ENCODE data around the gene OR7A5.

- no peak for TF ChIP-seq JUND (IDR thresholded peaks at IDR 0.05; ENCODE audit: low read length)
- TF ChIP-seq, protein P1, sequence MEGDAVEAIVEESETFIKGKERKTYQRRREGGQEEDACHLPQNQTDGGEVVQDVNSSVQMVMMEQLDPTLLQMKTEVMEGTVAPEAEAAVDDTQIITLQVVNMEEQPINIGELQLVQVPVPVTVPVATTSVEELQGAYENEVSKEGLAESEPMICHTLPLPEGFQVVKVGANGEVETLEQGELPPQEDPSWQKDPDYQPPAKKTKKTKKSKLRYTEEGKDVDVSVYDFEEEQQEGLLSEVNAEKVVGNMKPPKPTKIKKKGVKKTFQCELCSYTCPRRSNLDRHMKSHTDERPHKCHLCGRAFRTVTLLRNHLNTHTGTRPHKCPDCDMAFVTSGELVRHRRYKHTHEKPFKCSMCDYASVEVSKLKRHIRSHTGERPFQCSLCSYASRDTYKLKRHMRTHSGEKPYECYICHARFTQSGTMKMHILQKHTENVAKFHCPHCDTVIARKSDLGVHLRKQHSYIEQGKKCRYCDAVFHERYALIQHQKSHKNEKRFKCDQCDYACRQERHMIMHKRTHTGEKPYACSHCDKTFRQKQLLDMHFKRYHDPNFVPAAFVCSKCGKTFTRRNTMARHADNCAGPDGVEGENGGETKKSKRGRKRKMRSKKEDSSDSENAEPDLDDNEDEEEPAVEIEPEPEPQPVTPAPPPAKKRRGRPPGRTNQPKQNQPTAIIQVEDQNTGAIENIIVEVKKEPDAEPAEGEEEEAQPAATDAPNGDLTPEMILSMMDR (IDR thresholded peaks at IDR 0.05; ENCODE audit: control extremely low read depth in 1 of 3, insufficient read depth in 1 of 3, low read depth in 1 of 3, low read length in 3 of 3): no peak
- no peak for TF ChIP-seq MAX (IDR thresholded peaks at IDR 0.05)
- no peak for TF ChIP-seq SIN3A (conservative IDR thresholded peaks at IDR 0.05 in 1 of 2, IDR thresholded peaks at IDR 0.05 in 1 of 2; ENCODE audit: low read depth in 1 of 2, low read length in 2 of 2)
- no peak for TF ChIP-seq POLR2AphosphoS5 (IDR thresholded peaks at IDR 0.05; ENCODE audit: low read depth, low read length)
- TF ChIP-seq CREB1 (IDR thresholded peaks at IDR 0.05): no peak
- TF ChIP-seq CEBPB (IDR thresholded peaks at IDR 0.05; ENCODE audit: low read depth, low read length): no peak
- TF ChIP-seq GTF2F1 (IDR thresholded peaks at IDR 0.05; ENCODE audit: borderline replicate concordance, low read depth, low read length): no peak
- TF ChIP-seq RNF2 (IDR thresholded peaks at IDR 0.05; ENCODE audit: borderline replicate concordance, low read depth, low read length, missing control alignments, poor library complexity, severe bottlenecking): no peak
- TF ChIP-seq CHD2 (IDR thresholded peaks at IDR 0.05; ENCODE audit: low read length): no peak
- TF ChIP-seq RFX5 (IDR thresholded peaks at IDR 0.05; ENCODE audit: borderline replicate concordance, low read depth, low read length): no peak
- no peak for TF ChIP-seq CBX8 (IDR thresholded peaks at IDR 0.05; ENCODE audit: borderline replicate concordance, low read depth, low read length)
- TF ChIP-seq FOSL1 (IDR thresholded peaks at IDR 0.05; ENCODE audit: insufficient read depth, low read depth, low read length): no peak
Measured at GRCh38 chr19:14795078-14795721, 39.8 kb downstream of the OR7A5 start.
